K562 (cell line): ENCODE measurements around the gene SOX30. TPM values are rescaled to one million over a fixed set of nuclear protein-coding genes. Genes with fewer than 3 reads are reported as not detected.

Source experiments
- ATF4 ChIP-seq: fragments of 450-650 bp; formaldehyde crosslinking; IDR thresholded peaks from 2 replicates; pipeline ENCODE4 v1.4.0; 2022; ENCODE audit warnings: mild to moderate bottlenecking, moderate library complexity
- CC2D1A ChIP-seq: fragments of 450-650 bp; IDR thresholded peaks from 2 replicates; pipeline ENCODE4 v1.6.1; 2017; ENCODE audit warnings: mild to moderate bottlenecking
- CTBP1 ChIP-seq: fragments of 450-650 bp; IDR thresholded peaks from 2 replicates; pipeline ENCODE4 v1.6.1; 2016; ENCODE audit warnings: borderline replicate concordance
- ELF1 ChIP-seq: fragments of 200-800 bp; sonication (Bioruptor generic); IDR thresholded peaks from 2 replicates; pipeline ENCODE4 v1.6.1; 2016; ENCODE audit warnings: missing genetic modification characterization, missing compliant biosample characterization
- EP300 ChIP-seq: IDR thresholded peaks from 2 replicates; pipeline ENCODE4 v1.6.1; 2012; ENCODE audit warnings: low read length, improper control_type of control experiment
- FOXJ2 ChIP-seq: fragments of 200-800 bp; sonication (Bioruptor generic); IDR thresholded peaks from 2 replicates; pipeline ENCODE4 v1.6.1; 2016; ENCODE audit warnings: missing genetic modification characterization, missing compliant biosample characterization
- GTF2E2 ChIP-seq: fragments of 200-800 bp; sonication (Bioruptor generic); IDR thresholded peaks from 2 replicates; pipeline ENCODE4 v1.6.1; 2016; ENCODE audit warnings: missing genetic modification characterization, missing compliant biosample characterization
- HDAC1 ChIP-seq, 2 experiments: fragments of 450-650 bp; IDR thresholded peaks; 2 replicates each; pipeline ENCODE4 v1.6.1; 2016 to 2017; ENCODE audit warnings: inconsistent platforms in 1 of 2, mild to moderate bottlenecking in 1 of 2, moderate library complexity in 1 of 2
- MNT ChIP-seq, 2 experiments: fragments of 450-650 bp; conservative IDR thresholded peaks; 2 replicates each; pipeline ENCODE4 v1.6.1; 2017; ENCODE audit warnings: mild to moderate bottlenecking in 2 of 2, moderate library complexity in 2 of 2
- MXI1 ChIP-seq: IDR thresholded peaks from 2 replicates; pipeline ENCODE4 v1.6.1; 2011; ENCODE audit warnings: low read depth, mild to moderate bottlenecking, improper control_type of control experiment, low read length
- NCOA1 ChIP-seq: fragments of 450-650 bp; IDR thresholded peaks from 2 replicates; pipeline ENCODE4 v1.6.1; 2016; ENCODE audit warnings: low read depth
- NR4A1 ChIP-seq, 2 experiments: fragments of 250-450 bp in 1 of 2; fragments of 450-650 bp in 1 of 2; sonication (Bioruptor Pico) in 1 of 2; IDR thresholded peaks; 2 replicates each; pipeline versions ENCODE4 v1.4.0 to v1.6.1; 2016 to 2020; ENCODE audit warnings: mild to moderate bottlenecking in 2 of 2, missing compliant biosample characterization in 1 of 2, missing genetic modification characterization in 1 of 2, moderate library complexity in 1 of 2
- POLR2AphosphoS5 ChIP-seq: IDR thresholded peaks from 2 replicates; pipeline ENCODE4 v1.6.1; 2011; ENCODE audit warnings: mild to moderate bottlenecking, low read depth, low read length, moderate library complexity; ENCODE audit not compliant: control insufficient read depth, insufficient read depth
- SRF ChIP-seq, 2 experiments: fragments of 250-450, 450-650 bp in 1 of 2; sonication (Bioruptor Pico) in 1 of 2; sonication (generic) in 1 of 2; formaldehyde crosslinking; IDR thresholded peaks; 2 replicates each; pipeline versions ENCODE4 v1.5.0 to v1.5.1; 2020 to 2022; ENCODE audit warnings: mild to moderate bottlenecking in 1 of 2, missing genetic modification reagents in 1 of 2
- ZBTB17 ChIP-seq: fragments of 450-650 bp; formaldehyde crosslinking; IDR thresholded peaks from 2 replicates; pipeline ENCODE4 v1.4.0; 2020; ENCODE audit warnings: mild to moderate bottlenecking
- ZC3H4 ChIP-seq: sonication (generic); formaldehyde crosslinking; IDR thresholded peaks from 2 replicates; pipeline ENCODE4 v1.9.0; 2021; ENCODE audit warnings: missing genetic modification reagents, borderline replicate concordance
- ZNF449 ChIP-seq: fragments of 250-450 bp; sonication (Bioruptor Pico); IDR thresholded peaks from 2 replicates; pipeline ENCODE4 v1.8.0; 2022; ENCODE audit warnings: moderate library complexity, mild to moderate bottlenecking, inconsistent platforms
- ZNF592 ChIP-seq: fragments of 450-650 bp; IDR thresholded peaks from 2 replicates; pipeline ENCODE4 v1.6.1; 2017; ENCODE audit warnings: antibody characterized with exemption, mild to moderate bottlenecking
- polyA plus RNA-seq, 8 experiments: library from polyadenylated mRNA; depleted of rRNA in 4 of 8; stranded (reverse) in 5 of 8; unstranded in 3 of 8; fragments of >200 nt; fragmentation: Nextera tagmentation in 2 of 8; fragmentation: Illumina TruSeq in 1 of 8; extraction: Ambion mirVana in 2 of 8; extraction: Trizol in 1 of 8; gene quantifications; 2 replicates each; pipeline versions ENCODE4 v1.2.1 to v1.2.3, GENCODE V29; 2011 to 2014; ENCODE audit warnings: inconsistent platforms in 1 of 8, missing spikeins in 1 of 8
- total RNA-seq, 7 experiments: library from RNA; depleted of rRNA in 6 of 7; stranded (reverse); fragments of >200 nt in 6 of 7; fragmentation: Illumina TruSeq in 2 of 7; extraction: Trizol in 2 of 7; gene quantifications; 2 replicates each; pipeline versions ENCODE4 v1.2.1 to v1.2.3, GENCODE V29; 2011 to 2021; ENCODE audit warnings: low replicate concordance in 1 of 7

SOX30 gene
- total and polyA plus RNA-seq, 9 of the 15 experiments (the other 6 are each of a cell fraction or from before 2014, with no cell fraction given): not detected

GRCh38 chr5:157610990-157611389 lies 41.2 kb downstream of the SOX30 start (continued):
- TF ChIP-seq GTF2E2 (tag) (no peak), CC2D1A (peak; percentile 89; the same call in 1 of the 2 replicates), ELF1 (tag) (no peak; the same call in 1 of the 2 replicates), EP300 (peak; percentile 94), ZNF449 (CRISPR knock-in tag) (no peak), MNT (conservative IDR thresholded peaks at IDR 0.05) (0 out of 4 replicates have a peak, but pooled peaks of 1 of the 2 experiments have one; percentile 40), POLR2AphosphoS5 (peak; percentile 92), CTBP1 (peak; percentile 64; the same call in 1 of the 2 replicates), ATF4 (no peak), FOXJ2 (tag) (no peak), ZBTB17 (CRISPR knock-in tag) (peak; percentile 99), ZC3H4 (CRISPR knock-in tag) (no peak), SRF (CRISPR knock-in tag; IDR thresholded peaks at IDR 0.05) (peak in 1 of 2 experiments; percentile 24; a peak in 1 of 4 replicates), NR4A1 (CRISPR knock-in tag; IDR thresholded peaks at IDR 0.05) (no peak), NR4A1 (tag; IDR thresholded peaks at IDR 0.05) (peak; percentile 75), HDAC1 (IDR thresholded peaks at IDR 0.05) (peak; percentile 35 to 46; a peak in 2 of 4 replicates), ZNF592 (no peak), MXI1 (peak; percentile 27; the same call in 1 of the 2 replicates), NCOA1 (peak; percentile 65; the same call in 1 of the 2 replicates)
